ENCODE results near the gene ARHGEF9.
"Not testable (repeated sequence)": the region's sequence is repeated elsewhere in the genome, so short reads cannot be mapped to it uniquely, and the experiment has no call there.

ARHGEF9 gene

GRCh38 chrX:63658920-63659319, 126.1 kb downstream of the ARHGEF9 start:
- DNase-seq (no peak), ATAC-seq (no peak)

GRCh38 chrX:63657821-63658220, 127.2 kb downstream of the ARHGEF9 start:
- DNase-seq: no peak
- ATAC-seq: no peak

GRCh38 chrX:63656871-63657580, 128.0 kb downstream of the ARHGEF9 start:
- DNase-seq (no peak), ATAC-seq (no peak)

- DNase-seq (no peak), ATAC-seq (no peak)
Measured at GRCh38 chrX:63652086-63652765, 132.8 kb downstream of the ARHGEF9 start.

- not testable (repeated sequence) for DNase-seq, ATAC-seq
Measured at GRCh38 chrX:63645748-63646147, 139.3 kb downstream of the ARHGEF9 start.

GRCh38 chrX:63635750-63636149, 149.3 kb downstream of the ARHGEF9 start:
- DNase-seq (no peak), ATAC-seq (no peak)

- ATAC-seq (no peak), DNase-seq (no peak)
Measured at GRCh38 chrX:63613531-63614028, 171.4 kb downstream of the ARHGEF9 start.

- ATAC-seq: no peak
- no peak for DNase-seq
Measured at GRCh38 chrX:63585936-63586335, 199.1 kb downstream of the ARHGEF9 start.

Data from stimulated activated naive CD8-positive, alpha-beta T cell treated with anti-CD3 and anti-CD28 coated beads, Interleukin-15, Interleukin-2, amounts not matched to agents 100 U/mL and 50 U/mL, for 24 hours (primary cell).